Measurements from ENCODE around the gene LRG1. TPM values are rescaled to one million over a fixed set of nuclear protein-coding genes. Genes with fewer than 3 reads are reported as not detected.
"Not testable (repeated sequence)": the region's sequence is repeated elsewhere in the genome, so short reads cannot be mapped to it uniquely, and the experiment has no call there.

The LRG1 gene
- total RNA-seq, 2 donors from 2014 or later = 11.6 to 31.8 TPM

- intact Hi-C loops (cut with DNase I, micrococcal nuclease) = loop anchor here (10.0 kb wide), 1 partner anchor 58 kb away; the partner anchor contains the start of gene TNFAIP8L1 (in 2 of the 2)
- DNase-seq = no peak
- ATAC-seq = no peak
Measured at GRCh38 chr19:4577020-4577782, 37.4 kb upstream of the LRG1 start.

GRCh38 chr19:4576016-4576933, 36.4 kb upstream of the LRG1 start:
- intact Hi-C loops (cut with DNase I, micrococcal nuclease) = loop anchor here (10.0 kb wide), 1 partner anchor 59 kb away; the partner anchor contains the start of gene TNFAIP8L1 (in 2 of the 2)
- DNase-seq = peak in 1 of 2 donors; percentile 68
- peak; percentile 48 for ATAC-seq

GRCh38 chr19:4575267-4576015, 35.6 kb upstream of the LRG1 start:
- DNase-seq (no peak), ATAC-seq (no peak)
- intact Hi-C loops (cut with DNase I, micrococcal nuclease) = loop anchor here (10.0 kb wide), 1 partner anchor 59 kb away; the partner anchor contains the start of gene TNFAIP8L1 (in 2 of the 2)

DNA sequence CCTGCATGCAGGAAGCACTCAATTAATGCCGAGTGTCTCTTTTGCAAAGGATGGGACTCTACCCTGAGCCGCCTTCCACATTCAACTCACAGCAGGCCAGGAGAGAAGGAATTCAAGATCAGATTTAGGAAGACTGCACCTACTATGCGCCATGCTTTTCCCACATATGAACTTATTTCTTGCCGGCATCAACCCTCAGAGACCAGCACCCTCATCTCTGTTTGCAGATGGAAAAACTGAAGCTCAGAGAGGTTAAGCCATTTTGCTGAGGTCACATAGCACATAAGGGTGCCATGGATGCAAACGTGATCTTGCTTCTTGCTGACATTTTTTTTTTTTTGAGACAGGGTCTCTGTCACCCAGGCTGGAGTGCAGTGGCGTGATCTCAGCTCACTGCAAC, 33.8 kb upstream of the LRG1 start:
- ATAC-seq (no peak), DNase-seq (no peak)
- intact Hi-C loops (cut with DNase I, micrococcal nuclease) = loop anchor here (10.0 kb wide), 1 partner anchor 61 kb away; the partner anchor contains the start of gene TNFAIP8L1 (in 2 of the 2)

DNA sequence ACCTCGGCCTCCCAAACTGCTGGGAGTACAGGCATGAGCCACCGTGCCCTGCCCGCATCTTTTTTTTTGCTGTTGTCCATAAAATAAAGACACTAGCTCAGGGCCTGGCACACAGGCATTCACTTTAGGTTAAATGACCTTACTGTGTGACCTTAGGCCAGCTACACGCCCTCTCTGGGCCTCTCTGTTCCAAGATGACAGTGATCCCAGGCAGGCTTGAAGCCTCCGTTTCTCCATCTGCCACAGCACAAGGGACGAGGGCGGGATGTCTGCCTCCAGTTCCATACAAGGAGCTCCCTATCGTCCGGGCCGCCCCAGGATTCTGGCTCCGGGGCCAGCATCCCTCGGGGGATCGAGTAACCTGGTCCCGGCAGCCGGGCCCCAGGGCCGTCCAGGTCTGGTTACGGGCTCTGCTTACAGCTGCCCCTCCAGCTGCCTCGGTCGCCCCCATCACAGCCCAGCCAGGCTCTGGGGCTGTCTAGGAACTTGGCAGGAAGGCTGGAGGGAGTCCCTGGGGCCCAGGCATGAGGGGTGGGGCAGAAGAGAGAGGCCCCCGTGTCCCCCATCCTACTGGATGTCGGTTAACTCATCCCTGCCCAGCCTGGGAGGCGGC, 31.6 kb upstream of the LRG1 start:
- DNase-seq = no peak
- ATAC-seq = no peak
- intact Hi-C loops (cut with DNase I, micrococcal nuclease) = loop anchor here (10.0 kb wide), 1 partner anchor 63 kb away; the partner anchor contains the start of gene TNFAIP8L1 (in 2 of the 2)

GRCh38 chr19:4570916-4571304, 31.1 kb upstream of the LRG1 start:
- no peak for ATAC-seq
- intact Hi-C loops (cut with DNase I, micrococcal nuclease) = loop anchor here (10.0 kb wide), 1 partner anchor 64 kb away; the partner anchor contains the start of gene TNFAIP8L1 (in 2 of the 2)
- DNase-seq = no peak

DNA sequence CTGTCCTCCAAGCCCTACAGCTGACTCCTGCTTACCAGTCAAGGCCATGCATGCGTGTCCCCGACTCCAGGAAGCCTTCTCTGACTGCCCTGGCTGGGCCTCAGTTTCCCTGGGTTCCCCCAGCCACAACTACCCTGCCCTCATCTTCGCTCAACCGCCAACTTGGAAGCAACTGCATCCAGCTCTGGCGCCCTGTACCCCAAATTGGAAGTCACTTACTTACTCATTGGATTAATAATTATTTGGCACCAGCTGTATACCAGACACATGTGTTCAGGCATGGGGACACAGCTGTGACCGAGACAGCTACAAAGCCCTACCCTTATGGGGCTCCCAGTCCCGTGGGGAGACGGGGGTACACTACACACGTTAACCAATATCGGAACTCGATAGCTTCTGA, 30.6 kb upstream of the LRG1 start:
- DNase-seq (no peak), ATAC-seq (no peak)
- intact Hi-C loops (cut with DNase I, micrococcal nuclease) = loop anchor here (10.0 kb wide), 1 partner anchor 64 kb away; the partner anchor contains the start of gene TNFAIP8L1 (in 2 of the 2)

DNA sequence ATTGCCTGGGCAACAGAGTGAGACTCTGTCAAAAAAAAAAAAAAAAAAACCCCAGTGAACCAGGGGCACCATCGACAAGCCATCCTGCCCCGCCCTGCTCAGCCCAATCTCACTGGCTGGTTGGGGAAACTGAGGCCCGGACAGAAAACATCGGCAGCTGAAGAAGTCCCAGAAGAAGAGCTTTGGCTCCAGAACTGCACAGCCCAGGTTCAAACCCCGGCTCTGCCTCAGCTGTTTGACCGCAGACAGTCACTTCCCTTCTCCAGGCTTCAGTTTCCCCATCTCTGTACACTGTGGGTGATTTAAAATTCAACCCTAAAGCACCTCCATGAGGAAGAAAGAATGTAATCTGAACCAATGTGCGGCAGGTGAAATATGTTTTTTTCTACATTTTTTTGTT, 29.1 kb upstream of the LRG1 start:
- DNase-seq = no peak
- no peak for ATAC-seq
- intact Hi-C loops (cut with DNase I, micrococcal nuclease) = no loop called here

DNA sequence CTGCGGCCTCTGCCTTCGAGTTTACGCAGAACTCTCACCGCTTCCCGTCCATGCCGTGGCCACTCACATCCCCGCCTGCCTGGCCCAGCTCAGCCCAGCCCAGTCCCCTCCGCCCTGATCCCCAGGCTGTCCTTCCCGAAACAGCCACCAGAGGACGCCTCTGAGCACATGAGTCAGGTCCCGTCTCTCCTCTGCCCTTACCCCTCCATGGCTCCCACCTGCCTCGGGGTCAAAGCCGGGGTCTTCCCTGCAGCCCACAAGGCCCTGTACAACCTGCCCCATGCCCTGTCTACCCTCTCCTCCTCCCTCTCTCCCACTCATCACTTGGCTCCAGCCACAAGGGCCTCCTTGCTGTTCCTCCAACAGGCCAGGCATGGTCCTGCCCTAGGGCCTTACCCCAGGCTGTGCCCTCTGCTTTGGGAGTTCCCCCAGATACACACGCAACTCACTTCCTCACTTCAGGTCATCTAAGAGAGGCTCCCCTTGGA, 27.8 kb upstream of the LRG1 start:
- DNase-seq (peak; percentile 45 to 62), ATAC-seq (peak; percentile 67)
- intact Hi-C loops (cut with DNase I, micrococcal nuclease) = no loop called here

DNA sequence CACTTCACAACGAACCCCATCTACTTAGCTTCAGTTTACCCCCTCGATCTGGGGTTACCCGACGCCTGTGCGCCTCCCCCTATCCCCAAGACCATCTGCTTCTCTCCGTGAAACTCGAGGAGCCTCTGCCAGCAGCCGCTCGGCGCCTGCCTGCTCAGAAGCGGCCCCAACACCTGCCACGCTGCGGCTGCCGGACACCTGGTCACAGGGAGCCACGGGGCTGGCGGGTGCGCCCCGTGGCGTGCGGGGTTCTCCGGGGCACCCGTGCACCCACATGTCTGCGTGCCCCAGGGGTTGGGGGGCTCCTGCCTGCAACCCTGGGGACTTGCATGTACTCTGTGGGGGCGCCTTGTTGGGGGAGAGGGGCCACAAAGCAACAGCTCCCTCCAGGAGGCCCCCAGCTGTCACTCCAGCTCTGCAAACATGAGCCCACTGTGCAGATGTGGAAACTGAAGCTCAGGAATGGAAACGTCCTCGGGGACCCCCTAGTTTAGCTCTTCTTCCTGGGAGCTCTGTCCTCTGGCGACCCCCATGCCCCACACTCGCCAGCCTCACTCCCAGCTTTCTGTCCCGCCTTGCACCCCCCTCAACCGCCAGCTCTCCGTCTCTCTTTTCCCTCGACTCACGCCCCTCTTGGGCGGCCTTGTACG, 26.7 kb upstream of the LRG1 start:
- intact Hi-C loops (cut with DNase I, micrococcal nuclease) = no loop called here
- DNase-seq (no peak), ATAC-seq (no peak)

- ATAC-seq; intact Hi-C loops (cut with DNase I, micrococcal nuclease); DNase-seq: not testable (repeated sequence)
Measured at GRCh38 chr19:4563562-4563961, 23.7 kb upstream of the LRG1 start.

DNA sequence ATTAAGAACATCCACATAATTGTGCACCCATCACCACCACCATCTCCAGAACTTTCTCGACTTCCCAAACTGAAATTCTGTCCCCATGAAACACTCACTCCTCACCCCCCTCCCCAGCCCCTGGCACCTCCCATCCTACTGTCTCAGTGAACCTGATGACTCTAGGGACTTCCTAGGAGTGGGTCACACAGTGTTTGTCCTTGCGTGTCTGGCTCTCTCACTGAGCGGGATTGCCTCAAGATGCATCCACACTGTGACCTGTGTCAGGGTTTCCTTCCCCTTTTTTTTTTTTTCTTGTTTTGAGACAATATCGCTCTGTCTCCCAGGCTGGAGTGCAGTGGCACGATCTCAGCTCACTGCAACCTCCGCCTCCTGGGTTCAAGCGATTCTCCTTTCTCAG, 22.2 kb upstream of the LRG1 start:
- DNase-seq; ATAC-seq; intact Hi-C loops (cut with DNase I, micrococcal nuclease): not testable (repeated sequence)

GRCh38 chr19:4559569-4559968, 19.7 kb upstream of the LRG1 start, which contains the start of gene SEMA6B:
Gene SEMA6B (minus strand): TSS chr19:4559684. CDS start chr19:4558457, 1,227 bp downstream.
- intact Hi-C loops (cut with DNase I, micrococcal nuclease) = no loop called here
- DNase-seq (peak in 1 of 2 donors; percentile 58), ATAC-seq (no peak)

DNA sequence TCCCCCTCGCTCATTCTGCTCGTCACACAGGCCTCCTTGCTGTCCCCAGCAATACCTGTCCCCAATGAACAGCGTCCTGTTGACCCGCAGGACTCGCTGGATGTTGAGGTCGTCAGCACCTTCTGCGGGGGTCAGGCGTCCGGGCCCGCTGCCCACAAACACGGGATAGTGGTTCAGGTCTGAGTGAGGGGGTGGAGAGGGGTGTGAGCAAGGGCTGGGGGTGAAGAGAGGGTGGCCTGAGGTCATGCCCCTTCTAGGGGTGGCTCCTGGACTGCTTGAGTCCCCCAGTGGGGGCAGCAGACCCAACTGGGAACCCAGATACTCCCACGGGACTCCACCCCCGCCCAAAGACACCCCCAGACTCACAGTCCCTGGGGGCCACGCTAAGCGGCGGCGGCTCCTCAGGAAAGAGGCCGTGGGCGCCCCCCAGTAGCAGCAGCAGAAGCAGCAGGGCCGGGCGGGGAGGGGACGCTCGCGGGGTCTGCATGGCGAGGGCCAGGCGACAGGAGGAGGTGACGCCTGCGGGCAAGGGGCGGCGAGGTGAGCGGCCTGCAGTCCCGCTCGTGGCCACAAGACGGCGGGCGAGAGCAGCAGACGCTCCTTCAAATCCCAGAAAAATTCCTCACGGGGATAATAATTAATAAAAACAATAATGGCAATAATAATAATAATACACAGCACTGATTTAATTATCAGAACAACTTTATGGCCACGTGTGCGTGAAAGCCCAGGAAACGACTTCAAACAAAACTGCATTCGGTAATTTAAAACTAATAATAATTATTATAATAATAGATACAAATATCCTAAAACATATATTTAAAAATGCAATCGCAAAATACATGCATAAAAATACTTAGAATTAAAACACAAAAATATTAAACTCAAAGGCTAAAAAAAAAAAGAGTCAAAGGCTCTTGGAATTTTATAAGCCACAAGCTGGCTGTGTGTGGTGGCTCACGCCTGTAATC, 18.4 kb upstream of the LRG1 start:
- no peak for ATAC-seq
- intact Hi-C loops (cut with DNase I, micrococcal nuclease) = no loop called here
- peak in 1 of 2 donors; percentile 36 for DNase-seq

DNA sequence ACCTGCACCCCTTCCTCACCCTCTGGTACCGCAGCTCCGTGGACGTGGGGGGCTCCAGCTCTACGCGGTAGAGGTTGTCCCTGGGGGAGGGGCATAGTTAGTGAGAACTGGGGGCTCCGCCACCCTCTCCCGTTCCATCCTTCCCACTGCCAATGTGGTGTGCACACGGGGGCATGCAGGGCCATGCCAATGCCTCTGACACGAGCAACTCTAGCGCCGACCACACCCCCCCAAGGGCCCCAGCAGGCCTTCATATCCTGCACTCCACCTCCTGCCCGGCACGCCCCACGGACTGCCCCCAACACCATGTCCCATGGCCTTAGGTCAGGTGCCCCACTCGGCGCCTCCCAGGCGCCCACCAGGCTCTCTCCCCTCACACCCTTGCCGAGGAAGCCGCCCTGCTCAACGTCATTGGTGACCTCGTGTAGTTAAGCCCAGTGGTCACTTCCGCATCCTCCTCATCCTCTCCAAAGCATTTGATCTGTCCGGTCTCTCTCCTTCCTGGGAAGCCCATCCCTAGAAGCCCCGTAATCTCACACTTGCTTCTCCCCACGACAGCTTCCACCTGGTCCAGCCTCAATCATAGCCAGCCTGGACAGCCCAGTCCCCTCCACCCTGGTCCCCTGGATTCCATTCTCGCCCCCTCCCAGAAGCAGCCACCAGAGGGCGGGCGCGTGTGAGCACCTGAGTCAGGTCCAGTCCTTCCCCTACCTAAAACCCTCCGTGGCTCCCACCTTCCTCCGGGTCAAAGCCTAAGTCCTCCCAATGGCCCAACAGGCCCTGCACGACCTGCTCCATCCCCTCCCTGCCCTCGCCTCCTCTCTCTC, 17.5 kb upstream of the LRG1 start:
- intact Hi-C loops (cut with DNase I, micrococcal nuclease) = no loop called here
- DNase-seq (no peak), ATAC-seq (peak; percentile 21)

All from left colon (tissue), 2 donors.